Tibial nerve (tissue), 4 donors: Measurements from ENCODE around the gene MGMT. TPM values are rescaled to one million over a fixed set of nuclear protein-coding genes. Genes with fewer than 3 reads are reported as not detected.

Experiments used
- DNase-seq, 2 donors: peaks; one replicate each; pipeline ENCODE4 v3.0.0-alpha.2; 2019; ENCODE audit warnings: low spot score in 2 of 2
- H3K27ac ChIP-seq, 4 donors: fragments of 200-600 bp; sonication (generic) in 3 of 4; one replicate each; pipeline ENCODE4 v1.5.1; 2017 to 2019; ENCODE audit warnings: mild to moderate bottlenecking in 1 of 4
- H3K27me3 ChIP-seq, 2 donors: fragments of 200-600 bp; sonication (generic) in 1 of 2; one replicate each; pipeline versions ENCODE4 v1.5.1 to v1.6.0; 2017 to 2019
- H3K36me3 ChIP-seq, 3 donors: fragments of 200-600 bp; sonication (generic); one replicate each; pipeline ENCODE4 v1.5.1; 2018 to 2019
- H3K4me1 ChIP-seq, 4 donors: fragments of 200-600 bp; sonication (generic) in 3 of 4; one replicate each; pipeline ENCODE4 v1.5.1; 2017 to 2019
- H3K4me3 ChIP-seq, 4 donors: fragments of 200-600 bp; sonication (generic) in 3 of 4; one replicate each; pipeline ENCODE4 v1.5.1; 2017 to 2019; ENCODE audit warnings: mild to moderate bottlenecking in 1 of 4, moderate library complexity in 1 of 4
- H3K9me3 ChIP-seq, 4 donors: fragments of 200-600 bp; sonication (generic) in 3 of 4; one replicate each; pipeline ENCODE4 v1.5.1; 2017 to 2019
- EP300 ChIP-seq, 2 donors: sonication (generic); formaldehyde crosslinking; IDR thresholded peaks; one replicate each; pipeline ENCODE4 v1.6.1; 2017; ENCODE audit warnings: antibody characterized with exemption in 2 of 2, mild to moderate bottlenecking in 1 of 2
- POLR2A ChIP-seq, 2 donors: fragments of 450-650 bp; IDR thresholded peaks; one replicate each; pipeline ENCODE4 v1.6.1; 2017; ENCODE audit warnings: antibody characterized with exemption in 2 of 2, mild to moderate bottlenecking in 2 of 2, moderate library complexity in 2 of 2
- WGBS, 2 donors: methylation state at CpG; one replicate each; pipeline ENCODE4 v1.1.5; 2018; 5-methylcytosine and 5-hydroxymethylcytosine counted together
- total RNA-seq, 4 donors: library from RNA; depleted of rRNA; stranded (reverse); fragments of >200 nt; gene quantifications; one replicate each; pipeline ENCODE4 v1.1.0, GENCODE V29; 2016
- TF ChIP-seq, protein P1 (sequence below), 5 experiments: fragments of 200-600 bp in 3 of 5; fragments of 450-650 bp in 2 of 5; sonication (generic) in 3 of 5; IDR thresholded peaks; one replicate each; pipeline ENCODE4 v1.5.1; 2016 to 2019; ENCODE audit warnings: antibody characterized with exemption in 5 of 5, mild to moderate bottlenecking in 3 of 5, moderate library complexity in 2 of 5

The MGMT gene
- total RNA-seq, 4 donors from 2014 or later = 26.1 to 39.1 (median 33.7) TPM

DNA sequence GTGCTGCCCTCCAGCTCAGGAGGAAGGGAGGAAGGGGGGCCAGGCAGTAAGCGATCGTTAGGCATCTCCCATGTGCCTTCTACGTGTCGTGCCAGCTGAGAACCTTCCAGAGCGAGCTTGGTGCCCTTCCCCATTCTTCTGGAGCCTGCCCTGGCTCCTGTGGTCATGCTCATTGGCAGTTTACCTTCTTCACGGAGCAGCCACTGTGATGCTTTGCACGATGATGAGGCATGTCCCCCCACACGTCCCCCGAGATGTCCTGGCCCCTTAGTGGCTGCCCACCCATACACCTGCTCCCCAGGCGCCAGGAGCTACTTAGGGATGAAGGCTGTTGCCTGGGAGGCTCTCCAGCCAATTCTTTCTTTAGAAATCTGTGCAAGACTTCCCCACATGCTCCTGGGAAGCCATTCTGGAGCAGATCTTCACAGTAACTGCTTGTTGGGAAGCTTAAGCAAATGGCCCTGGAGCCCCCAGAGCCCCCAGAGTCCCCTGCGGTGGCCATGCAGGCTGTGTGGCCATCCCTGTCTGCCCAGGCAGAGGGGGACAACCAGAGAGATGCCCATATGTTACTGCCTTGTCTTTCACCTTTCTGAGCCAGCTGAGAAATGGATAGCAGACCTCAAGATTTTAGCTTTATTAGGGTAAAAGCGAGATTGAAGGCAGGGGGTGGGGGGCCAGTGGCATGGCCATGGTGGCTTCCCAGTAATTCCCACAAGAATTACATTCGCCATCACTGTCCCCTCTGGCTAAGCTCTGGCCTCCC is 298.0 kb downstream of the MGMT start:
- H3K27me3 ChIP-seq = no peaks in the 10 kb centered on the region
- peaks cover 0 to 75% (median 0%) of the 10 kb centered on the region in 3 donors for H3K36me3 ChIP-seq
- TF ChIP-seq EP300 (IDR thresholded peaks at IDR 0.05) = no peak
- TF ChIP-seq, protein P1, sequence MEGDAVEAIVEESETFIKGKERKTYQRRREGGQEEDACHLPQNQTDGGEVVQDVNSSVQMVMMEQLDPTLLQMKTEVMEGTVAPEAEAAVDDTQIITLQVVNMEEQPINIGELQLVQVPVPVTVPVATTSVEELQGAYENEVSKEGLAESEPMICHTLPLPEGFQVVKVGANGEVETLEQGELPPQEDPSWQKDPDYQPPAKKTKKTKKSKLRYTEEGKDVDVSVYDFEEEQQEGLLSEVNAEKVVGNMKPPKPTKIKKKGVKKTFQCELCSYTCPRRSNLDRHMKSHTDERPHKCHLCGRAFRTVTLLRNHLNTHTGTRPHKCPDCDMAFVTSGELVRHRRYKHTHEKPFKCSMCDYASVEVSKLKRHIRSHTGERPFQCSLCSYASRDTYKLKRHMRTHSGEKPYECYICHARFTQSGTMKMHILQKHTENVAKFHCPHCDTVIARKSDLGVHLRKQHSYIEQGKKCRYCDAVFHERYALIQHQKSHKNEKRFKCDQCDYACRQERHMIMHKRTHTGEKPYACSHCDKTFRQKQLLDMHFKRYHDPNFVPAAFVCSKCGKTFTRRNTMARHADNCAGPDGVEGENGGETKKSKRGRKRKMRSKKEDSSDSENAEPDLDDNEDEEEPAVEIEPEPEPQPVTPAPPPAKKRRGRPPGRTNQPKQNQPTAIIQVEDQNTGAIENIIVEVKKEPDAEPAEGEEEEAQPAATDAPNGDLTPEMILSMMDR (IDR thresholded peaks at IDR 0.05) = no peak
- no peak overlapping the region for H3K27ac ChIP-seq
- peaks cover 0 to 3% (median 0%) of the 10 kb centered on the region in 4 donors for H3K9me3 ChIP-seq
- 89 to 91% methylated on average over 13 of the region's 13 CpGs for WGBS, 2 donors
- no peaks in the 10 kb centered on the region for H3K4me1 ChIP-seq
- no peak overlapping the region for H3K4me3 ChIP-seq
- no peak for DNase-seq

GRCh38 chr10:129765664-129766550 is 298.9 kb downstream of the MGMT start:
- H3K27me3 ChIP-seq = no peaks in the 10 kb centered on the region
- no peak overlapping the region for H3K27ac ChIP-seq
- WGBS, 2 donors = 88 to 92% methylated on average over 20 to 21 of the region's 25 CpGs
- H3K4me3 ChIP-seq = no peak overlapping the region
- peaks cover 0 to 74% (median 0%) of the 10 kb centered on the region in 3 donors for H3K36me3 ChIP-seq
- H3K9me3 ChIP-seq = peaks cover 0 to 3% (median 0%) of the 10 kb centered on the region in 4 donors
- DNase-seq = peak in 1 of 2 donors; percentile 4
- TF ChIP-seq EP300 (IDR thresholded peaks at IDR 0.05) = no peak
- TF ChIP-seq POLR2A (IDR thresholded peaks at IDR 0.05) = no peak
- no peaks in the 10 kb centered on the region for H3K4me1 ChIP-seq

DNA sequence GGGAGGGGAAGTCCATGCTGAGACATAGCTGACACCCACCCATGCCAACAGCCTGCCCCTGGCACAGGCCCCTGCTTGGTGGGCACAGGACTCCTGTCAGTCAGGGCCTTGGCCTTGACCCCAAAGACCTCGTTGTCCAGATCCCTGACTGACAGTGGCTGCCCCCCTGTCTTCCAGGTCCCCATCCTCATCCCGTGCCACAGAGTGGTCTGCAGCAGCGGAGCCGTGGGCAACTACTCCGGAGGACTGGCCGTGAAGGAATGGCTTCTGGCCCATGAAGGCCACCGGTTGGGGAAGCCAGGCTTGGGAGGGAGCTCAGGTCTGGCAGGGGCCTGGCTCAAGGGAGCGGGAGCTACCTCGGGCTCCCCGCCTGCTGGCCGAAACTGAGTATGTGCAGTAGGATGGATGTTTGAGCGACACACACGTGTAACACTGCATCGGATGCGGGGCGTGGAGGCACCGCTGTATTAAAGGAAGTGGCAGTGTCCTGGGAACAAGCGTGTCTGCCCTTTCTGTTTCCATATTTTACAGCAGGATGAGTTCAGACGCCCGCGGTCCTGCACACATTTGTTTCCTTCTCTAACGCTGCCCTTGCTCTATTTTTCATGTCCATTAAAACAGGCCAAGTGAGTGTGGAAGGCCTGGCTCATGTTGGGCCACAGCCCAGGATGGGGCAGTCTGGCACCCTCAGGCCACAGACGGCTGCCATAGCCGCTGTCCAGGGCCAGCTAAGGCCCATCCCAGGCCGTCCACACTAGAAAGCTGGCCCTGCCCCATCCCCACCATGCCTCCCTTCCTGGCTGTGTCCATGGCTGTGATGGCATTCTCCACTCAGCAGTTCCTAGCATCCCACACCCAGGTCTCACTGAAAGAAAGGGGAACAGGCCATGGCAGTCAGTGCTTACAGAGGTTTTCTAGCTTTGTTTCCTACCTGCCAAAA is 299.8 kb downstream of the MGMT start:
- 94 to 95% methylated on average over 21 to 23 of the region's 25 CpGs for WGBS, 2 donors
- H3K4me1 ChIP-seq = no peaks in the 10 kb centered on the region

DNA sequence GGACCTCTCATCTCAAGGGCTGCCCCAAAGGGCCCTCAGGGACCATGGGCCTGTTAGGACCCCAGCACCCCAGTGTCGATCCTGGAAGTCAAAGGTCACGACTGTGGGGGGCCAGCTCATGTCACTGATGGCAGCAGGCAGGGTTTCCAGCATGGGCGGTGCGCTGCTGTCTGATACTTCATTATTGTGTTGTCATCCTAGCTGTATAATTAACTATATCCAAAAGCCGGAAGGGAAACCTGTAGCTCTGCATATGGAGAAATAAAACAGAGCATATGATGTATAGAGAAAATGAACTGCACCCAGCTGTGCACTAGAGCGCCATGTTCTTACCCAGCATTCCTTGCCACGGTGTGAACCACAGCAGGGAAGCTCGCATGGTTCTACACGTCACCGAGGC is 300.7 kb downstream of the MGMT start:
- TF ChIP-seq, protein P1 (IDR thresholded peaks at IDR 0.05) = no peak
- no peak for TF ChIP-seq EP300 (IDR thresholded peaks at IDR 0.05)
- TF ChIP-seq POLR2A (IDR thresholded peaks at IDR 0.05) = no peak
- Histone ChIP-seq H3K27ac (no peak overlapping the region), H3K4me1 (no peaks in the 10 kb centered on the region), H3K27me3 (no peaks in the 10 kb centered on the region), H3K4me3 (no peak overlapping the region), H3K9me3 (peaks cover 0 to 3% (median 0%) of the 10 kb centered on the region in 4 donors), H3K36me3 (peaks cover 0 to 78% (median 0%) of the 10 kb centered on the region in 3 donors)
- 92 to 95% methylated on average over 10 of the region's 10 CpGs for WGBS, 2 donors
- DNase-seq = no peak

More for the DNA sequence above, 299.8 kb downstream of the MGMT start:
- peaks cover 0 to 74% (median 0%) of the 10 kb centered on the region in 3 donors for H3K36me3 ChIP-seq
- DNase-seq = no peak
- H3K4me3 ChIP-seq = no peak overlapping the region
- no peak overlapping the region for H3K27ac ChIP-seq
- no peaks in the 10 kb centered on the region for H3K27me3 ChIP-seq
- peaks cover 0 to 3% (median 0%) of the 10 kb centered on the region in 4 donors for H3K9me3 ChIP-seq
- TF ChIP-seq EP300 (IDR thresholded peaks at IDR 0.05) (no peak), POLR2A (IDR thresholded peaks at IDR 0.05) (no peak)
- TF ChIP-seq, protein P1 (IDR thresholded peaks at IDR 0.05) = no peak
